Upper lobe of left lung (tissue), 6 donors: ENCODE data around the gene EVA1A. TPM values are rescaled to one million over a fixed set of nuclear protein-coding genes. Genes with fewer than 3 reads are reported as not detected.
"Not testable (repeated sequence)": the region's sequence is repeated elsewhere in the genome, so short reads cannot be mapped to it uniquely, and the experiment has no call there.

ENCODE experiments used
- ATAC-seq, 2 donors: fragments of 200-7000 bp; cut with Tn5 transposase; one replicate each; pipeline ENCODE4 v1.9.1; 2022; ENCODE audit warnings: mild to moderate bottlenecking in 2 of 2, moderate library complexity in 2 of 2; ENCODE audit not compliant: low FRiP score in 2 of 2
- DNase-seq, 2 donors: peaks; one replicate each; pipeline ENCODE4 v3.0.0-alpha.2; 2019 to 2020
- H3K27ac ChIP-seq, 4 donors: fragments of 200-600 bp; sonication (generic); one replicate each; pipeline ENCODE4 v1.5.1; 2016 to 2019
- H3K27me3 ChIP-seq, 4 donors: fragments of 200-600 bp; sonication (generic); one replicate each; pipeline ENCODE4 v1.5.1; 2017 to 2019
- H3K36me3 ChIP-seq, 4 donors: fragments of 200-600 bp; sonication (generic); one replicate each; pipeline ENCODE4 v1.5.1; 2016 to 2019
- H3K4me1 ChIP-seq, 4 donors: fragments of 200-600 bp; sonication (generic); one replicate each; pipeline ENCODE4 v1.5.1; 2018 to 2019
- H3K4me3 ChIP-seq, 4 donors: fragments of 200-600 bp; sonication (generic); one replicate each; pipeline ENCODE4 v1.5.1; 2017 to 2019; ENCODE audit warnings: mild to moderate bottlenecking in 2 of 4, moderate library complexity in 1 of 4
- H3K9me3 ChIP-seq, 4 donors: fragments of 200-600 bp; sonication (generic); one replicate each; pipeline ENCODE4 v1.5.1; 2018 to 2019
- EP300 ChIP-seq, 4 donors: sonication (generic); formaldehyde crosslinking; IDR thresholded peaks; one replicate each; pipeline ENCODE4 v1.5.1; 2017; ENCODE audit warnings: antibody characterized with exemption in 4 of 4, control low read depth in 2 of 4
- POLR2A ChIP-seq, 4 donors: fragments of 450-650 bp; IDR thresholded peaks; one replicate each; pipeline ENCODE4 v1.5.1; 2016 to 2017; ENCODE audit warnings: antibody characterized with exemption in 4 of 4, mild to moderate bottlenecking in 2 of 4
- POLR2AphosphoS5 ChIP-seq, 2 donors: sonication (generic); formaldehyde crosslinking; IDR thresholded peaks; one replicate each; pipeline ENCODE4 v1.5.1; 2017; ENCODE audit warnings: antibody characterized with exemption in 2 of 2
- WGBS, 2 donors: methylation state at CpG; one replicate each; pipeline ENCODE4 v1.1.5; 2017 to 2018; 5-methylcytosine and 5-hydroxymethylcytosine counted together
- total RNA-seq, 6 donors: library from RNA; depleted of rRNA in 4 of 6; stranded (reverse); fragments of >200 nt in 4 of 6; gene quantifications; one replicate each; pipeline versions ENCODE4 v1.1.0 to v1.2.1, GENCODE V29; 2016 to 2021
- TF ChIP-seq, protein P1 (sequence below), 6 experiments: fragments of 450-650 bp in 4 of 6; fragments of 200-600 bp in 2 of 6; sonication (generic) in 2 of 6; IDR thresholded peaks; one replicate each; pipeline ENCODE4 v1.5.1; 2016 to 2019; ENCODE audit warnings: antibody characterized with exemption in 6 of 6
- donor health status: DM: no; HTN: no; CAD: no; lungs with moderate emphysema.
- donor health status: DM: no; HTN: yes; CAD: no; lungs with severe emphysema.

EVA1A gene
- total RNA-seq, 6 donors from 2014 or later, result 30.4 to 96.9 (median 55.0) TPM

DNA sequence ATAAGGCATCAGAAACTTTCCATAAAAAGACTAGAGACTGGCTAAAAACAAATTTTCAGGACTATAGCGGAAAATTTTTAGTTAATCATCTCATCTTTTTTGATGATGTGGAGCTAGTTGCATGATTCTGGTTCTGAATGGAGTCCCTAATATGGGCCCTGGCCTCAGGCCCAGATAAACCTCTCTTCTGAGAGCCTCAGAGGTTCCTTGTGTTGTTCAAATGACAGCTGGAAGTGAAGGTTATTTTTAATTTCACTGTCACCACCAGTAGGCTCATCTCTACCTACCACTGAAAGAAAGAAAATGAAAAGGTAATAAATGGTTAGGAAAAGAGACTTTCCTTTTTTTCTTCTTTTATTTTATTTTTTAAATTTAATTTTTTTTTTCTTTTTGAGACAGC, 75.9 kb downstream of the EVA1A start:
- Histone ChIP-seq H3K27ac (no peak overlapping the region), H3K4me1 (no peaks in the 10 kb centered on the region), H3K36me3 (no peaks in the 10 kb centered on the region), H3K27me3 (no peaks in the 10 kb centered on the region), H3K4me3 (no peak overlapping the region), H3K9me3 (no peaks in the 10 kb centered on the region)
- 92 to 94% methylated on average over 1 of the region's 1 CpG for WGBS, 2 donors
- ATAC-seq, result no peak
- DNase-seq, result no peak
- TF ChIP-seq, protein P1, sequence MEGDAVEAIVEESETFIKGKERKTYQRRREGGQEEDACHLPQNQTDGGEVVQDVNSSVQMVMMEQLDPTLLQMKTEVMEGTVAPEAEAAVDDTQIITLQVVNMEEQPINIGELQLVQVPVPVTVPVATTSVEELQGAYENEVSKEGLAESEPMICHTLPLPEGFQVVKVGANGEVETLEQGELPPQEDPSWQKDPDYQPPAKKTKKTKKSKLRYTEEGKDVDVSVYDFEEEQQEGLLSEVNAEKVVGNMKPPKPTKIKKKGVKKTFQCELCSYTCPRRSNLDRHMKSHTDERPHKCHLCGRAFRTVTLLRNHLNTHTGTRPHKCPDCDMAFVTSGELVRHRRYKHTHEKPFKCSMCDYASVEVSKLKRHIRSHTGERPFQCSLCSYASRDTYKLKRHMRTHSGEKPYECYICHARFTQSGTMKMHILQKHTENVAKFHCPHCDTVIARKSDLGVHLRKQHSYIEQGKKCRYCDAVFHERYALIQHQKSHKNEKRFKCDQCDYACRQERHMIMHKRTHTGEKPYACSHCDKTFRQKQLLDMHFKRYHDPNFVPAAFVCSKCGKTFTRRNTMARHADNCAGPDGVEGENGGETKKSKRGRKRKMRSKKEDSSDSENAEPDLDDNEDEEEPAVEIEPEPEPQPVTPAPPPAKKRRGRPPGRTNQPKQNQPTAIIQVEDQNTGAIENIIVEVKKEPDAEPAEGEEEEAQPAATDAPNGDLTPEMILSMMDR (IDR thresholded peaks at IDR 0.05), result no peak
- TF ChIP-seq POLR2A (IDR thresholded peaks at IDR 0.05) (no peak), EP300 (IDR thresholded peaks at IDR 0.05) (no peak), POLR2AphosphoS5 (IDR thresholded peaks at IDR 0.05) (no peak)

DNA sequence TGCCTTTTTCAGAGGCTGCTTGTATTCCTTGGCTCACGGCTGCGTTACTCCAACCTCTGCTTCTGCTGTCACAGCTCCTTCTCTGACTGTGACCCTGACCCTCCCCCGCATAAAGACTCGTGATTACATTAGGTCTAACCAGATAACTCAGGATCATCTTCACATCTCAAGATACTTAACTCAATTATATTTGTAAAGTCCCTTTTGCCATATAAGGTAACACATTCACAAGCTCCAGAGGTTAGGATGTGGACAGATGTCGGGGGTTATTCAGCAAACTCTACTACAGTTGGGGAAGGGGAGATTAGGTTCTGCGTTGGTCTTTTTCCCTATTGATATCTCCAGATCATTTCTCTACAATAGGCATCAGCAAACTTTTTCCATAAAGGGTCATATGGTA, 76.9 kb downstream of the EVA1A start:
- 95 to 96% methylated on average over 6 of the region's 6 CpGs for WGBS, 2 donors
- H3K4me3 ChIP-seq, result no peak overlapping the region

DNA sequence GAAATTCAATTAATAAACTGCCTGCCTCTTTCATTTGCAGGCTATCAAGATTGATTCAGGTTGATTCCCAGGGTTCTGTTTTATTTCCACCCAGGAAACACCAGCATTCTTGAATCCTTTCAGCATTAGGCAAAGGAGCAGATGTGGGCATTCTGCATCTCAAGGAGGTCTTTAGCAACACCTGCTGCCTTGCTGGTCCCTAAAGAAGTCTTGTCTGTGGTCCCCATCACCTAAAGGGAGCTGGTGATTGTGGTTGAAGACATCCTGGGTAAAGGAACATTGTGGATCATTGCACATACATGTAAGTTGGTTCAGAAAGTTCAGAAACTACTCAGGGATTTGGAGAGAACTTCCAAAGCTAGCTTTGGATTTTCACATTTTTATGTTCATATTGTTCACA, 78.3 kb downstream of the EVA1A start:
- H3K27me3 ChIP-seq, result no peaks in the 10 kb centered on the region
- no peaks in the 10 kb centered on the region for H3K9me3 ChIP-seq
- DNase-seq (no peak), ATAC-seq (no peak)
- H3K4me3 ChIP-seq, result no peak overlapping the region
- no peaks in the 10 kb centered on the region for H3K4me1 ChIP-seq
- no peak overlapping the region for H3K27ac ChIP-seq
- TF ChIP-seq POLR2A (IDR thresholded peaks at IDR 0.05) (no peak), POLR2AphosphoS5 (IDR thresholded peaks at IDR 0.05) (no peak), EP300 (IDR thresholded peaks at IDR 0.05) (no peak)
- TF ChIP-seq, protein P1 (IDR thresholded peaks at IDR 0.05), result no peak
- H3K36me3 ChIP-seq, result no peaks in the 10 kb centered on the region

More for the DNA sequence above, 76.9 kb downstream of the EVA1A start:
- DNase-seq, result no peak
- no peak for ATAC-seq
- no peaks in the 10 kb centered on the region for H3K36me3 ChIP-seq
- no peak overlapping the region for H3K27ac ChIP-seq
- no peaks in the 10 kb centered on the region for H3K4me1 ChIP-seq
- no peaks in the 10 kb centered on the region for H3K9me3 ChIP-seq
- H3K27me3 ChIP-seq, result no peaks in the 10 kb centered on the region
- TF ChIP-seq POLR2A (IDR thresholded peaks at IDR 0.05), result no peak
- TF ChIP-seq POLR2AphosphoS5 (IDR thresholded peaks at IDR 0.05), result no peak
- no peak for TF ChIP-seq EP300 (IDR thresholded peaks at IDR 0.05)
- TF ChIP-seq, protein P1 (IDR thresholded peaks at IDR 0.05), result no peak

DNA sequence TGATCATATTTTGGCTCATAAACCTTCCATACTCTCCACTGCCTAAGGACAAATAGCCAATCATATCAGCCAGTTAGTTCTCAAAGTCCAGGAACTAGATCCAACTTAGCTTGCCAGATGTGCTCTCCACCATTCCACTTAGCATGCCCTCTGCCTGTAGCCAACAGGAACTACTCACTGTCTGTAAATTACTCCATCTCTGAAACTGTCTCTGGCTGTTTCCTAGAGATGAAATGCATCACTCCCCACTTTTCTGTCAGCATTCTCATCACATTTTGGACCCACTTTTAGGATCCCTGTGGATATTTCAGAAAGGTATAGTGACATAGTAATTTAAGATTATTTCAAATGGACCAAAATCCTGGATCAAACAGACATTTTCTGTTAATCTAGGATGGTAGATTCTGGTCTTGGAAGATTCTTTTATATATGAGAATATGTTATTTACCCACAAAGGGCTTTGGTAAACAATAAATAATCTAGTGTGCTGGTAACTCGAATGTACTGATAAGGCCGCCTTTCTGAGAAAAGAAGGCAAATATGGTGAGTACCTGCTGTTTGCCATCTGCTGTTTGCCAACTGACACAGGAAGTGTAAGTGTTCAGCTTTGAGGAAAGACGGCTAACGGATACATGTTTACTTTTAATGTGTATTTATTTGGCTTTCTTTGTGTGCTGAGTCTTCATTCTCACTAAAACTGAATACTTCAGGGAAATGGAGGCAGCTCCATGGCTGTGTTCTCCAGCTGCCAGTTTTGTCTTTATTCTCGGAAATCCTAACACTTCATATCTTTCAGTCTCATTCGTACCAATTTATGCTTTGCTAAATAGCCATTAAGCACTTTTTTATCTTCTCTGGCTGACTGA, 79.5 kb downstream of the EVA1A start:
- no peak overlapping the region for H3K27ac ChIP-seq
- WGBS, 2 donors, result 37 to 43% methylated on average over 6 of the region's 6 CpGs
- DNase-seq, result no peak

DNA sequence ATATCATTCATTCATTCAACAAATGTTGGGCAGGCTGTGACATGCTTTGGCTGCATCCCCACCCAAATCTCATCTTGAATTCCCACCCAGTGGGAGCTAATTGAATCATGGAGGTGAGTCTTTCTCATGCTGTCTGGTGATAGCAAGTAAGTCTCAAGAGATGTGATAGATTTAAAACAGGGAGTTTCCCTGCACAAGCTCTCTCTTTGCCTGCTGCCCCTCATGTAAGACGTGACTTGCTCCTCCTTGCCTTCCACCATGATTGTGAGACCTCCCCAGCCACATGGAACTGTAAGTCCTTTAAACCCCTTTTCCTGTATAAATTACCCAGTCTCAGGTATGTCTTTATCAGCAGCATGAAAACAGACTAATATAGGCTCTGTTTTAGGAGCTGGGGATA, 83.0 kb downstream of the EVA1A start:
- not testable (repeated sequence) for H3K9me3 ChIP-seq, DNase-seq, H3K4me3 ChIP-seq, H3K4me1 ChIP-seq, H3K27me3 ChIP-seq, H3K36me3 ChIP-seq, ATAC-seq, H3K27ac ChIP-seq
- 81 to 100% methylated on average over 1 of the region's 1 CpG for WGBS, 2 donors

More for the DNA sequence above, 79.5 kb downstream of the EVA1A start:
- Histone ChIP-seq H3K27me3 (no peaks in the 10 kb centered on the region), H3K4me3 (no peak overlapping the region), H3K4me1 (no peaks in the 10 kb centered on the region), H3K9me3 (no peaks in the 10 kb centered on the region), H3K36me3 (no peaks in the 10 kb centered on the region)
- ATAC-seq, result no peak
- no peak for TF ChIP-seq POLR2AphosphoS5 (IDR thresholded peaks at IDR 0.05)
- TF ChIP-seq POLR2A (IDR thresholded peaks at IDR 0.05), result no peak
- TF ChIP-seq, protein P1 (IDR thresholded peaks at IDR 0.05), result no peak
- no peak for TF ChIP-seq EP300 (IDR thresholded peaks at IDR 0.05)
